H7 (cell line): ENCODE data around the gene GATA3. TPM values are rescaled to one million over a fixed set of nuclear protein-coding genes. Genes with fewer than 3 reads are reported as not detected.

Source experiments
- DNase-seq: peaks from one replicate; pipeline ENCODE4 v3.0.0; 2012
- H3K27me3 ChIP-seq: 2 replicates; pipeline ENCODE4 v1.6.0; 2011; ENCODE audit warnings: mild to moderate bottlenecking, low read length; ENCODE audit not compliant: control insufficient read depth, insufficient read depth
- H3K36me3 ChIP-seq: replicated peaks from 2 replicates; pipeline ENCODE4 v1.5.1; 2011; ENCODE audit warnings: low read length; ENCODE audit not compliant: control insufficient read depth, insufficient read depth
- H3K4me3 ChIP-seq: 2 replicates; pipeline ENCODE4 v1.5.1; 2011; ENCODE audit warnings: low read depth, mild to moderate bottlenecking, control low read depth, low read length, moderate library complexity; ENCODE audit not compliant: insufficient read depth
- total RNA-seq: library from RNA; depleted of rRNA; stranded (reverse); fragments of >200 nt; shearing (Covaris generic); gene quantifications from 2 replicates; pipeline ENCODE4 v1.2.3, GENCODE V29; 2014

GATA3 gene
- total RNA-seq, 1 experiment from 2014 or later, result 1.1 TPM

DNA sequence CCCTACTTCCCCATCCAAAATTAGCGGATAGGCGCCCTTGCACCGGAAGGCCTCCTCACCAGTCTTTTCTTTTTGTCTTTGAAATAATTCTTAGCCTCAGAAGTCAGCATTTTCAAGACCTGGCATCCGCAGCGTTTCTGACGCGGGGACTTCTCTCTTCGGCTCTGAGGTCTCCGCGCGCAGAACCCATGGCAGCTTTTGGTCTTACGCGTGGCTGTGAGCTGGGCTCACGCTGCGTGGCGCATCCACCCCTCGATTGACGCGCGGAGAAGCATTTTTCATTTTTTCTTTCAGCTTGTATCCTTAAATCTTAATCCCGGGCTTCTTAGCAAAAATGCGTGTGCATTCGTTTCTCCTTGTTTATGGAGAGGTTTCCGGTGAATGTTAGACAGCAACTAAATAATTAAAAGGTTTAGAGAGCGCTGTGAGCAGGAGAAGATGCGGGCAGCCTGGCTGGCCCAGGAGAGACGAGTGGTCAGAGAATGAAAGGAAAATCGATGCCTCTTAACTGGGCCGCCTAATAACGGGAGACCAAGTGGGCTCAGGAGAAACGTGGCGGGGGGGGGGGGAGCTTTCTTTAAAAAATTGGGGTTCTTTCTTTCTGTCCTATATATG, 2.0 kb upstream of the GATA3 start:
- Histone ChIP-seq H3K4me3 (peak overlapping the region; percentile 37), H3K27me3 (peaks cover 93% of the 10 kb centered on the region), H3K36me3 (no peaks in the 10 kb centered on the region)
- DNase-seq, result peak; percentile 31

DNA sequence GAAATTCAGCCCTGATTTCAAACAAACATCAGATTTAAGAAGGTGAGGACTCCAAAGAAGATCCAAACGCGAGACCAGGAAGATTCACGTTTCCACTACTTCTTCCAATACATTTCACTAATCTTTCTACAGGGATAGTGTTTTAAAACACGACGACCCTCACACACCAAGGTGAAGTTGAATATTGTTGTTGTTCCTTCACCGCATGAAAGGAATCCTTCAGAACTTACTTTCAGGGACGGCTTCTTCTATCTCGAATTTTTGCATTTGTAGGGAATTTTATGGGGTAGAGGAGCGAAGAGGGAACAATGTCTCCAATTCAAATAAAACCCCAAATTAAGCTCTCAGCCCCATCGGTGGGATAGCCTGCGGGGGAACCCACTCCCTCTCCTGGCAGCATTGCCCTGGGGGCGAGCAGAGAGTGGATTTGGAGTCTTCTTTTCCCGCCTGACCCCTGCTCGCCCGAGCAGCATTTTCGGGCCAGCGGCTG, 1.5 kb upstream of the GATA3 start:
- Histone ChIP-seq H3K27me3 (peaks cover 93% of the 10 kb centered on the region), H3K4me3 (no peak overlapping the region), H3K36me3 (no peaks in the 10 kb centered on the region)
- no peak for DNase-seq

DNA sequence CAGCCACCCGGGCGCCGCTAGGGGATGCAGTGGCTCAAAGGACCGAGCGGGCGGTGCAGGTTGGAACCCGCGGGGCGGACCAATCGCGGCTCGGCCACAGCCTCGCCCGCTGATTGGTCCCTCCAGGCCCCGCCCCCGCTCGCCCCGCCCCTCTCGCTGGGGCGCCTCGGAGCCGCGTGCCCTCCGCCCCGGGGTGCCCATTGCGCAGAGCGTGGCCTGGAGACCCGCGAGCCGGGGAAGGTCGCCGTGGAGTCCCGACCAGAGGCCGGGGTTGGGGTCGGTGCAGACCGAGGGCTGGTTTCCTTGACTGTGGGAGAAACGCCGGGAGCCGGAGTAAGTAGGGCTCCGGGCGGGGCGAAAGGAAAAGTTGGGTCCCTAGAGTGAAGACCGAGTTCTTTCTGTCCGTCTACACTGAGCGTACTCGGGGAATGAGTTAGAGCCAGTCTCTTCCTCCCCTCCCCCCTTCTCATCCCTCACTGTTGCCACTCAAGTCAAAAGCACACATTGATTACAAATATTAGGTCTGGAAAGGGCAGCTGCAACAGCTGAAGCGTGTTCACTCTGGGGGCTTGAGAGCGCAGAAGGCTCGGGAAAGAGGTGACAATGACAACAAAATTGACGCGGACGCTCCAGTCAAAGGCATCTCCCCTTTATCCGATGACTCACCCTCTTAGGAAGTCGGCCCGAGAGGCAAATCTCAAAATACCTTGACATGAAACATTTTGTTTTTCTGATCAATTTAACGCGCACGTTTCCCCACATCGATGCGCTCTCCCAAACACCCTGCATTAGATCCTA, 843 bp upstream of the GATA3 start:
- Histone ChIP-seq H3K4me3 (peak overlapping the region; percentile 53), H3K36me3 (no peaks in the 10 kb centered on the region), H3K27me3 (peaks cover 93% of the 10 kb centered on the region)
- peak; percentile 99 for DNase-seq

DNA sequence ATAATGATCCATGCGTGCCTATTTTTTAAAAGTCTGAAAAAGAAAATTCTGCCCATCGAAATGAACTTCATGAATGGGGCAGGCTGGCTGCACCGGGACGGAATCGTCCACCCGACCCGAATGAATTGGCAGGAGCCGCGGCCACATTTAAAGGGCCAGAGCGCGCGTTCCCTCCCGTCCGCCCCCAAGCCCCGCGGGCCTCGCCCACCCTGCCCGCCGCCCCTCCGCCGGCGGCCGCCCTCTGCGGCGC, 319 bp upstream of the GATA3 start:
- Histone ChIP-seq H3K4me3 (peak overlapping the region; percentile 53), H3K36me3 (no peaks in the 10 kb centered on the region), H3K27me3 (peaks cover 93% of the 10 kb centered on the region)
- DNase-seq, result no peak

DNA sequence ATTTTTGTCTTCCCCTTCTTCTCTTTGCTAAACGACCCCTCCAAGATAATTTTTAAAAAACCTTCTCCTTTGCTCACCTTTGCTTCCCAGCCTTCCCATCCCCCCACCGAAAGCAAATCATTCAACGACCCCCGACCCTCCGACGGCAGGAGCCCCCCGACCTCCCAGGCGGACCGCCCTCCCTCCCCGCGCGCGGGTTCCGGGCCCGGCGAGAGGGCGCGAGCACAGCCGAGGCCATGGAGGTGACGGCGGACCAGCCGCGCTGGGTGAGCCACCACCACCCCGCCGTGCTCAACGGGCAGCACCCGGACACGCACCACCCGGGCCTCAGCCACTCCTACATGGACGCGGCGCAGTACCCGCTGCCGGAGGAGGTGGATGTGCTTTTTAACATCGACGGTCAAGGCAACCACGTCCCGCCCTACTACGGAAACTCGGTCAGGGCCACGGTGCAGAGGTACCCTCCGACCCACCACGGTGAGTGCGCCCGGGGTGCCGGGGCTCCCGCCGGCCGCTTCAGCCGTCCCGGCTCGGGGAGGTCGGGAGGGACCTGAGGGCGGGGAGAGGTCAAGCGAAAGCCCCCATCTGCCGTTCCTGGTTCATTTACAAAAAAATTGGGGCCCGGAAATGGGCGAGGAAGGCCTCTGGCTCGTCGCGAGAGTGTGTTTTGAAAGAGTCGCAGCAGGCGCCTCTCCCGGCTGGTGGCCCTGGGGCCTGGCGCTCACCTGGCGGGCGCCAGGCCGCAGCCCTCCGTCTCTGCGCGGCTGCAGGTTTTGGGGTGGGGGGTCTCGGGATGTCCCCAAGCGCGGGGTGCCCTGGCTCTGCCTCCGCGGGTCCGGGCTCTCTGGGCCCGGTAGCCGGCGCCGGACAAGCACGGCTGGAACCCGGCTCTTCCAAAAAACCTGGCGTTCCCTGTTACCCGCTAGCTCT, 1.2 kb downstream of the GATA3 start:
- Histone ChIP-seq H3K36me3 (no peaks in the 10 kb centered on the region), H3K27me3 (peaks cover 93% of the 10 kb centered on the region), H3K4me3 (peak overlapping the region; percentile 43)
- DNase-seq, result peak; percentile 77

DNA sequence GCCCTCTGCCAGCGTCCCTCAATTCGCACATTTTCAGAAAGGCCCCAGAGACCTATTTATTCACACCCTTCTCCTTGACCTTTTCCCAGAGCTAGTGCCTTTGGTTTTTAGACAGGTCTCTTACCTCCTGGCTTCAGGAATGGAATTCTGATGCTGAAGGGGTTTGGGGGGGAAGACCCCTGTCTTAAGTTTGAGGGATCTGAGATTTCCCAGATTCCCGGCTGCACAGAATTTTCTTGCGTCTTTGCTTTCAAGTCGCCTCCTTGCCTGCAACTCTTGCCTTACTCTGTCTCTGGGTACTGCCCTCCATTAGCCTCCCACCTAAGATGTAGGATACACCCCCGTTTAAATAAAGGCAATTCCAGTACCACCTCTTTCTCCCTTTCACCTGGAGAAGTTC, 1.9 kb downstream of the GATA3 start:
- DNase-seq, result peak; percentile 44
- Histone ChIP-seq H3K27me3 (peaks cover 93% of the 10 kb centered on the region), H3K4me3 (peak overlapping the region; percentile 43)

DNA sequence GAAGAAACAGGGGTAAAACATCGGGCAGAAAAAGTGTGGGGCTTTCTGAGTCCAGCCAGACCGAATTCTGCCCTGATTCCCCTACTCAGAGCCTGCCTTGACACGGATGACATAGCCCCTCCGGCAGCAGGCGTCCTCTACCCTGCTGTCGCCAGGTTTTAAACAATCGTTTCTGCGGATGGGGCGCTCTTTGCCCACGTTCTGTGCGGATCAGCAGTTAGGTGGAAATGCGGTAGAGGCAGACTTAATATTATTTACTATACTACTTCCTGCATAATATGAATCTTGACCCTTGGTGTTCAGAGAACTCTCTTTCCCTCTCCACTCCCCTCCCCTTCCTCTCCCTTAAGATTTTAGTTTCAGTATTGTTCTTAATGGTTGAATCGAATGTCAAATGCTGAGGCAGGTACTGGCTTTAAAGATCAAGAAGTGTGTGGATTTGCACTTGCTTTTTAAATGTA, 2.4 kb downstream of the GATA3 start:
- H3K4me3 ChIP-seq, result 0 out of 2 replicates have a peak overlapping the region, but pooled peaks have one; percentile 0
- H3K27me3 ChIP-seq, result peaks cover 93% of the 10 kb centered on the region
- peak; percentile 65 for DNase-seq
- no peaks in the 10 kb centered on the region for H3K36me3 ChIP-seq

More for the DNA sequence above, 1.9 kb downstream of the GATA3 start:
- no peaks in the 10 kb centered on the region for H3K36me3 ChIP-seq

DNA sequence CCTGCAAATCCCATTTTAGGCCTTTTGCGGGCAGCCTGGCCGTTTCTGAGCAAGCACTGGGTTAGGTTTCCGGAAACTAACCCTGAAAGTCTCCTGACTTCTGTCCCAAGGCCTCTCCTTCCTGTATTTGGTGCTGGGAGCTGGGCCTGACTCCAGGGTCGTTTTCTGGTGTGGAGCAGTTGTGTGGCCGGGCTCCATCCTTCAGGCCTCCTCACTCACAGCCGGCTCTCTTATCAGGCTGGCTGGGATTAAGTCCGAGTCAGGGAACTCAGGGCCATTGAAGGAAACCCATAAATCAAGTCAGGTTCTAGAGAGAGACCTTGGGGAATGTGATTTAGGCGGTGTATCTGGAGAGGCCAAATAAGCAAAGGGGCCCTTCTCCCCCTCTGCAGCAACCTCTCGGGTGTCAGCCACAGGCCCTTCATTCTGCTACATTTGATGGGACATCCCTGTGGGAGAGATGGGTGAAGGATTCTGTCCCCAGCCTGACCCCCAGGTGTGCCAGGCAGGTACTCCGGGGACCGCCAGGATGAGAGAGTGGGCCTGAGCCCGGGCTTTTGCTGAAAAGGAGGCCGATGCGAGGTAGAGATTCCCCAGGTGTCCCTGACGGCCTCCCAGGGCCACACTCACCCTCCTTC, 3.3 kb downstream of the GATA3 start:
- peaks cover 90% of the 10 kb centered on the region for H3K27me3 ChIP-seq
- H3K4me3 ChIP-seq, result no peak overlapping the region; the same call in 1 of the 2 replicates
- H3K36me3 ChIP-seq, result no peaks in the 10 kb centered on the region
- DNase-seq, result peak; percentile 55

DNA sequence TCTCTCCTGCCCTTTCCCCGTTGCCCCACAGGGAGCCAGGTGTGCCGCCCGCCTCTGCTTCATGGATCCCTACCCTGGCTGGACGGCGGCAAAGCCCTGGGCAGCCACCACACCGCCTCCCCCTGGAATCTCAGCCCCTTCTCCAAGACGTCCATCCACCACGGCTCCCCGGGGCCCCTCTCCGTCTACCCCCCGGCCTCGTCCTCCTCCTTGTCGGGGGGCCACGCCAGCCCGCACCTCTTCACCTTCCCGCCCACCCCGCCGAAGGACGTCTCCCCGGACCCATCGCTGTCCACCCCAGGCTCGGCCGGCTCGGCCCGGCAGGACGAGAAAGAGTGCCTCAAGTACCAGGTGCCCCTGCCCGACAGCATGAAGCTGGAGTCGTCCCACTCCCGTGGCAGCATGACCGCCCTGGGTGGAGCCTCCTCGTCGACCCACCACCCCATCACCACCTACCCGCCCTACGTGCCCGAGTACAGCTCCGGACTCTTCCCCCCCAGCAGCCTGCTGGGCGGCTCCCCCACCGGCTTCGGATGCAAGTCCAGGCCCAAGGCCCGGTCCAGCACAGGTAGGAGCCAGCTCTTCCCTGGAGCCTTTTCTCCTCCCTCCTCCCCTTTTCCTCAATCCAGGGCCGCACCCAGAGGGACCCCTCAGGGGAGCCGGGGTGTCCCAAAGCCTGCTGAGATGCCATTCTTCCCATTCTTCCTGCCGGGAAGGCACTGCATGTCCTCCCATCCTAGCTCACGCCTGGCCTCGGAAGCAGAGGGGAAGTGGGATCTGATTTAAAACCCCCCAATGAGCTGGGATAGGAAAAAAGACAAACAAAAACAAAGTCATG, 4.0 kb downstream of the GATA3 start:
- Histone ChIP-seq H3K36me3 (no peaks in the 10 kb centered on the region), H3K4me3 (peak overlapping the region; percentile 5; the same call in 1 of the 2 replicates), H3K27me3 (peaks cover 85% of the 10 kb centered on the region)
- peak; percentile 74 for DNase-seq

DNA sequence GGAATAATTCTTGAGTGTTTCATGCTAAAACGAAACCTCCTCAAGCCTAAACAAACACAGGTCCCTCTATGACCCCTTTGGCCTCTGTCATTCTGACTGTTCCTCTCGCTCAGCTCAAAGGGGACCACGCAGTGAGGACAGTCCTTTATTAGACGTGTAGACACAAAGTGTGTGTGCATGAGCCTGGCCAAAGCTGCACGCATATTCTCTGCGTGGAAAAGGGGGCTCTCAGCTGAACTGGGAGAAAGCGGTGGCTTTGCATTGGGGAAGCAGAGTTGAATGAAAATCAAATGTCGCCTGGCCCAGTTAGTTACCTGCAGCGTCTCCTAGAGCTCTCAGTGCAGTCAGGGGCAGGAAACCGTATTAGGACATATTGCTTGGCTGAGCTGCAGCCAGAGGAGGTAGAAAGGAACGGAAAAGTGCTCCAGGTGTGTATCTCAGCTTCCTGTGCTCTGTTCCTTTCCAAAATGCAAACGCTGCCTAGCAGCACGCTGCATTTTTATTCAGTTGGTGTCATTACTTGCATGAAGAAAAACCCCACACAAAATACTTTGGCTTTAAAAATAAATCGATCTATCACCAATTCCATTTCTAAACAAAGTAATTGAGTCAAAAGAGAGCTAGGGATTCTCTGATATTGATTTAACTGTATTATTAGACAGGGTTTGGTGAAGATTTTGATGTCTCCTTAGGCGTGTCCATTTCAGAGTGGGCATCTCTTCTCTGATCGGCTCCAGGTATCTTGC, 4.9 kb downstream of the GATA3 start:
- Histone ChIP-seq H3K27me3 (peaks cover 82% of the 10 kb centered on the region), H3K4me3 (no peak overlapping the region), H3K36me3 (no peaks in the 10 kb centered on the region)
- DNase-seq, result peak; percentile 52

DNA sequence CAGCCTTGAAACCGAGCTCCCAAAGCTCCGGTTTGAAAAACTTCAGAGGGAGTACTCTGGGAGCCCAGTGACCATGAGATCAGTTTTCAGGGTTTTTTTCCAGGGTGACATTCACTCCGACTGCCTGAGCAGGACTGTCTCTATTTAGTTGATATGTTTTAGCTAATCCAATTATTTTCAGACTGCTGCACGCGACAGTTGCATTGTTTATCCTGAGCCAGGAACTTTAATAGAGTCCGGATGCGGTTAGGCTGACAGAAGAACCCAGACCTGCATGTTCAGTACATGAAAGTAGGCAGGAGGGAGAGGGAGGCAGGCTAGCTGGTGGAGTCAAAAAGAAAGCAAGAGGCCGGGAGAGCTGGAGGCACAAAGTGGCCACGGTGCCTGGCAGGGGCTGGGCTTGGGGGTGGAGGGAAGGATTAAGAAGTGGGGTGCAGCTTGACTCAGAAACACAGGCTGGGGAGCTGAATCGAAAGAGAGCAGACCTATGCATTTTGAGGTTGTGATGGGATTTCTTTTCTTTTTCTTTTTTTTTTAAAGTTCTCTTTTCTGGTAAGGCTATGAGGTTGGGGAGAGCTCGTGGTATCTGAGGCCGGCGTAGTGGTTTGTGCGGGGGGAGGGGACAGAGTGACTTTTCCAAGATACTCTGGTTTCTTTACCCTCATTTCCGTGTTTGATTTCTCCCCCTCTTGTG, 5.7 kb downstream of the GATA3 start:
- Histone ChIP-seq H3K36me3 (no peaks in the 10 kb centered on the region), H3K4me3 (no peak overlapping the region; the same call in 1 of the 2 replicates), H3K27me3 (peaks cover 76% of the 10 kb centered on the region)
- DNase-seq, result peak; percentile 46

DNA sequence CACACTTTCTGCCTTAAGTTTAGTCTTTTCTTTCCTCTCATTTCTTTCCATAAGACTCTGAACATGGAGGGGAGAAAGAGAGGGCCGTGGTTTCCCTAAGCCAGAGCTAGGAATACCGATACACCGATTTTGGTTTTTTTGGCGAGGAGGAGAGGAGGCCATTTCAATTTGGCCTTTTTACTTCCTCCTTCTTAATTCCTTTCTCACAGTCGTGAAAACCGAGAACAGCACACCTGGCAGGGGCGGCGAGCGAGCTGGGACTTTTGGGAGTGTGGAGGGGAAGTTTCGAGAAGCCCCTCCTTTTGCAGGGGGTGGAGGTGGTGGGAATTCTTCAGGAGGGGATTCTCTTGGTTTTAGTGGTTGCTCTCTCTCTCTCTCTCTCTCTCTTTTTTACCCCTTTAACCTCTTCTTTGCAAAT, 6.2 kb downstream of the GATA3 start:
- peak; percentile 51 for DNase-seq
- H3K4me3 ChIP-seq, result no peak overlapping the region; the same call in 1 of the 2 replicates
- peaks cover 70% of the 10 kb centered on the region for H3K27me3 ChIP-seq
- H3K36me3 ChIP-seq, result no peaks in the 10 kb centered on the region
